Breast epithelium (tissue), 4 donors: Measurements from ENCODE around the gene TBC1D9B. TPM values are rescaled to one million over a fixed set of nuclear protein-coding genes. Genes with fewer than 3 reads are reported as not detected.

Source experiments
- DNase-seq, 2 donors: peaks; one replicate each; pipeline ENCODE4 v3.0.0-alpha.2; 2019; ENCODE audit warnings: low spot score in 2 of 2
- H3K27ac ChIP-seq, 2 donors: fragments of 200-600 bp; sonication (generic) in 1 of 2; one replicate each; pipeline ENCODE4 v1.5.1; 2016 to 2019; ENCODE audit warnings: mild to moderate bottlenecking in 1 of 2
- H3K27me3 ChIP-seq, 2 donors: fragments of 200-600 bp; sonication (generic) in 1 of 2; one replicate each; pipeline versions ENCODE4 v1.5.1 to v1.6.0; 2017 to 2019; ENCODE audit warnings: control low read depth in 1 of 2, mild to moderate bottlenecking in 1 of 2
- H3K36me3 ChIP-seq: fragments of 200-600 bp; one replicate; pipeline ENCODE4 v1.5.1; 2019
- H3K4me1 ChIP-seq, 2 donors: fragments of 200-600 bp; sonication (generic); one replicate each; pipeline ENCODE4 v1.5.1; 2016 to 2019; ENCODE audit warnings: control low read depth in 1 of 2
- H3K4me3 ChIP-seq, 3 donors: fragments of 200-600 bp; sonication (generic); 1 replicate in 2 of 3; 2 replicates in 1 of 3; pipeline ENCODE4 v1.5.1; 2016 to 2019; ENCODE audit warnings: mild to moderate bottlenecking in 3 of 3, moderate library complexity in 2 of 3
- H3K9me3 ChIP-seq, 2 donors: fragments of 200-600 bp; sonication (generic) in 1 of 2; one replicate each; pipeline ENCODE4 v1.5.1; 2016 to 2019; ENCODE audit warnings: control low read depth in 1 of 2
- POLR2A ChIP-seq: fragments of 450-650 bp; IDR thresholded peaks from one replicate; pipeline ENCODE4 v1.6.1; 2016; ENCODE audit warnings: antibody characterized with exemption, mild to moderate bottlenecking, moderate library complexity
- POLR2AphosphoS5 ChIP-seq, 3 donors: sonication (generic); formaldehyde crosslinking; IDR thresholded peaks; one replicate each; pipeline ENCODE4 v1.6.1; 2017; ENCODE audit warnings: antibody characterized with exemption in 3 of 3
- intact Hi-C: fragments of 100-400 bp; cut with DNase I; formaldehyde crosslinking; loops from one replicate; pipeline ENCODE4 v1.15.1; 2023; ENCODE audit warnings: low total_unique reads
- total RNA-seq, 3 donors: library from RNA; depleted of rRNA; stranded (reverse); fragments of >200 nt; gene quantifications; one replicate each; pipeline ENCODE4 v1.1.0, GENCODE V29; 2016
- TF ChIP-seq, protein P1 (sequence below), 3 donors: fragments of 450-650 bp; IDR thresholded peaks; one replicate each; pipeline ENCODE4 v1.5.1; 2016 to 2017; ENCODE audit warnings: antibody characterized with exemption in 3 of 3, mild to moderate bottlenecking in 3 of 3, moderate library complexity in 3 of 3

The TBC1D9B gene
- total RNA-seq, 3 donors from 2014 or later: 73.5 to 143 (median 105) TPM

DNA sequence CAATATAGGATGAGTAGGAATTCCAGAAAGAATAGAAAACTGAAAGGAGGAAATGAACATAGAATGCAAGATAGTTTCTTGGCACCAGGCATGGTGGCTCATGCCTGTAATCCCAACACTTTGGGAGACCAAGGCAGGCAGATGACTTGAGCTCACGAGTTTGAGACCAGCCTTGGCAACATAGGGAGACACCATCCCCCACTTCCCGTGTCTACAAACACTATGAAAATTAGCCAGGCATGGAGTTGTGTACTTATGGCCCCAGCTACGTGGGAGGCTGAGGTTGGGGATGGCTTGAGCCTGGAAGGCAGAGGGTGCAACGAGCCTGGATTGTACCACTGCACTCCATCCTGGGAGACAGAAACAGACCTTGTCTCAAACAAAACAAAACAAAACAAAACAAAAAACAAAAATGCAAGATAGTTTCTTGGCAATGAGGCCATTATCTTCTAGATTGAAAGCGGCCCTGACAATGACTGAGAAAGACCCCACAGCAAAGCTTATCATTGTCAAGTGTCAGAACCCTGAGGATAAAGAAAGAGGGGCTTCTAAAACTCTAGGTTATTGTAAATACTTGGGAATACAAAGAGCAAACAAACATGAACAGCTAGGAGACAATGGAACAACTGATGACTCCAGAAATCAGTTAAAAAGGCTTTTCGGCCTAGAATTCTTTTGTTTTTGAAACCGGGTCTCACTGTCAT, 77.8 kb downstream of the TBC1D9B start:
- H3K4me3 ChIP-seq: no peak overlapping the region
- H3K4me1 ChIP-seq: peaks cover 0 to 5% of the 10 kb centered on the region in 2 donors
- no peaks in the 10 kb centered on the region for H3K27me3 ChIP-seq
- no peak for TF ChIP-seq POLR2AphosphoS5 (IDR thresholded peaks at IDR 0.05)
- TF ChIP-seq POLR2A: no peak
- H3K27ac ChIP-seq: no peak overlapping the region
- intact Hi-C loops: no loop called here
- H3K9me3 ChIP-seq: no peaks in the 10 kb centered on the region
- H3K36me3 ChIP-seq: peaks cover 27% of the 10 kb centered on the region
- DNase-seq: no peak

DNA sequence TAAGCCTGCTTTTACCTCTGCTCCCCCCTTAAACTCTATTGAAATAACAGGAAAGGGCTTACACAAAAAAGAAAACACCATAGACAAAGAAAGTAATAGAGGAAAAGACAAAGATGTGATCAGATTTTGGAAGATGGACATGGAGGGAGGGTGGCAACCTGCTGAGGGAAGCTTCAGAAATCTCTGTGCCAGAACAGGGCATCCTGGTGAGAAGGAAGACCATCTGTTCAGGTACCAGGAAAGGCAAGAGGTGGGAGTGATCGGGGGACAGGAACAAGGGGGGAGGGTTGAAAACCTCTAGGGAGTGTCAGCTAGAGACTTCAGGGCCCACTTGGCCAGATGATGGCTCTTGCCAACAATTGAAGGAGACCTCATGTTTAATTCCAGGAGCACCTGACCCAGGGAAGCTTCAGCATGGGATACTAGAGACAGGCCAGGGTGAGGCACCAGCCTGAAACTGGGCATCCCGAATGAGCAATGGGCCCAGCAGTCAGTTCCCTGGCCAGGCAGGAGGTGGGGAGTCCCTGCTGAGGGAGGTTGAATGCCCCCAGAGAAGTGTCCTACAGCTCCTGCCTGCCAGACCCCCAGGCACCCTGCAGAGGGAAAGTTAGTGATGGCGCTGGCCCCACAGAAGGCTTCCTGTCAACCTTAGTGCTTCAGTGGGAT, 78.8 kb downstream of the TBC1D9B start:
- DNase-seq: no peak
- H3K36me3 ChIP-seq: peaks cover 35% of the 10 kb centered on the region
- no peak for TF ChIP-seq POLR2A
- TF ChIP-seq, protein P1, sequence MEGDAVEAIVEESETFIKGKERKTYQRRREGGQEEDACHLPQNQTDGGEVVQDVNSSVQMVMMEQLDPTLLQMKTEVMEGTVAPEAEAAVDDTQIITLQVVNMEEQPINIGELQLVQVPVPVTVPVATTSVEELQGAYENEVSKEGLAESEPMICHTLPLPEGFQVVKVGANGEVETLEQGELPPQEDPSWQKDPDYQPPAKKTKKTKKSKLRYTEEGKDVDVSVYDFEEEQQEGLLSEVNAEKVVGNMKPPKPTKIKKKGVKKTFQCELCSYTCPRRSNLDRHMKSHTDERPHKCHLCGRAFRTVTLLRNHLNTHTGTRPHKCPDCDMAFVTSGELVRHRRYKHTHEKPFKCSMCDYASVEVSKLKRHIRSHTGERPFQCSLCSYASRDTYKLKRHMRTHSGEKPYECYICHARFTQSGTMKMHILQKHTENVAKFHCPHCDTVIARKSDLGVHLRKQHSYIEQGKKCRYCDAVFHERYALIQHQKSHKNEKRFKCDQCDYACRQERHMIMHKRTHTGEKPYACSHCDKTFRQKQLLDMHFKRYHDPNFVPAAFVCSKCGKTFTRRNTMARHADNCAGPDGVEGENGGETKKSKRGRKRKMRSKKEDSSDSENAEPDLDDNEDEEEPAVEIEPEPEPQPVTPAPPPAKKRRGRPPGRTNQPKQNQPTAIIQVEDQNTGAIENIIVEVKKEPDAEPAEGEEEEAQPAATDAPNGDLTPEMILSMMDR (IDR thresholded peaks at IDR 0.05): no peak
- TF ChIP-seq POLR2AphosphoS5 (IDR thresholded peaks at IDR 0.05): no peak
- H3K4me1 ChIP-seq: peaks cover 0 to 5% of the 10 kb centered on the region in 2 donors
- intact Hi-C loops: no loop called here
- no peak overlapping the region for H3K4me3 ChIP-seq
- H3K27me3 ChIP-seq: no peaks in the 10 kb centered on the region
- no peaks in the 10 kb centered on the region for H3K9me3 ChIP-seq
- peak overlapping the region; percentile 1 to 64 for H3K27ac ChIP-seq

DNA sequence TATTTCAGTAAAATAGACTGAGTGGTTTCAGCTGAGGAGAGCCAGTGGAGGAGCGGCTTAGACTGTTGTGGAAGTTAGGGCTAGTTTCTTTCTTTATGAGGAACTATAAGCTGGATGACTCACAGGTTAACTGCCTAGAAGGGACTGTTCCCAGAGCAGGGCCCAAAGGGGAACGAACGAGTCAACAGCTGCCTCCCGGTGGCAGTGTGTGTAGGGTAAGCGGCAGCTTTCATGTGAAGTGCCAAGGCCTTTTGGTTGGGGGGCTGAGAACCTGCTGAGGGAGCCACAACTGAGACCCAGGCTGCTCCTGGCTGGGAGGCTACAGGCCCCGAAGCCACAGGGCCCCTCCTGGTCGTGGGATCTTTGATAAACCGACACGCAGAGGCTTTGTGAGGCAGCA, 80.0 kb downstream of the TBC1D9B start:
- intact Hi-C loops: no loop called here
- H3K4me3 ChIP-seq: no peak overlapping the region
- DNase-seq: no peak
- TF ChIP-seq POLR2AphosphoS5 (IDR thresholded peaks at IDR 0.05): no peak
- TF ChIP-seq, protein P1 (IDR thresholded peaks at IDR 0.05): no peak
- TF ChIP-seq POLR2A: no peak
- no peaks in the 10 kb centered on the region for H3K9me3 ChIP-seq
- H3K27me3 ChIP-seq: no peaks in the 10 kb centered on the region
- H3K36me3 ChIP-seq: peaks cover 28% of the 10 kb centered on the region
- H3K27ac ChIP-seq: no peak overlapping the region
- H3K4me1 ChIP-seq: peaks cover 0 to 9% of the 10 kb centered on the region in 2 donors

DNA sequence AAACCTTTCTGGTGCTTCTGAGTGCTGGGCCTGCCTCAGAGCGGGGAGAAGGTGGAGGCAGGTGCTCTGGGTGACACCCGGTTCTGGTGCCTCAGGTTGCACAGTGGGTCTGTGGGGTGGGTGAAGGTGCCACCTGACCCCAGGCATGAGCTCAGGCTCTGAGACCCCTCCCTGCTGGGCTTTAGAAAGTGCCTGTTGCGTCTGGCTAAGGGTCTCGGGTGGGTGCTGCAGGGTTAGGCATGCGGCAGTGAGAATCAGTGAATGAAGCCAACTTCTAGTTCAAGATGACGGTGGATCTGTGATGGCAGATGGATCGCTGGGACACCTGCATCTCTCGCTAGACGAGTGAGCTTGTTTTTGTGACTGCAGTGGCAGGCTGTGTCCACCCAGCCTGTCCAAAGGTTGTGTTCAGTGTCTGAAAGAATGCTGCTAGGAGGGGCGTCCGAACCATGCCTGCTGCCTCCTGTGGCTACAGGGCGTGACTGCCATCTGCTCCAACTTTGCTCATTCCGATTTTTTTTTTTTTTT, 82.0 kb downstream of the TBC1D9B start:
- Histone ChIP-seq H3K36me3 (peaks cover 20% of the 10 kb centered on the region), H3K4me1 (peaks cover 3 to 15% of the 10 kb centered on the region in 2 donors), H3K27me3 (no peaks in the 10 kb centered on the region), H3K4me3 (peak overlapping the region in 1 of 3 donors; percentile 2), H3K27ac (no peak overlapping the region), H3K9me3 (no peaks in the 10 kb centered on the region)
- TF ChIP-seq POLR2A: no peak
- TF ChIP-seq, protein P1 (IDR thresholded peaks at IDR 0.05): no peak
- TF ChIP-seq POLR2AphosphoS5 (IDR thresholded peaks at IDR 0.05): no peak
- intact Hi-C loops: no loop called here
- DNase-seq: no peak

DNA sequence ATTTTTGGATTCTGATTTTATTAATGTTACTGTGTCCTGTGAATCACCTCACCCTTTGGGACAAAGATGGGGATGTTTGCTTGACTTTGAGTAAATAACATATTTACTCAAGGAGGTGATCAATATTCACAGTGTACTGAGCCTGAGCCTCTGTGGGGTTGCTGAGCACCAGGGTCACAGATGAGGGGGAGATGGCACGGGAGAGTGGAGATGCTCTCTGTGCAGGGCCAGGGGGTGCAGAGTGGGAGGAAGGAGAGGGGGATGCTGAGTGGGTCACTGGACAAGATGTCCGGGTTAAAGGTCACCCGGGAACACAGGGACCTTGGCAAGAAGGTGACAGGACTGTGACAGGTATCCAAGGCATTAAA, 83.0 kb downstream of the TBC1D9B start:
- H3K27ac ChIP-seq: peak overlapping the region; percentile 11 to 41
- intact Hi-C loops: no loop called here
- DNase-seq: no peak
- no peaks in the 10 kb centered on the region for H3K9me3 ChIP-seq
- H3K27me3 ChIP-seq: no peaks in the 10 kb centered on the region
- TF ChIP-seq, protein P1 (IDR thresholded peaks at IDR 0.05): no peak
- no peak for TF ChIP-seq POLR2AphosphoS5 (IDR thresholded peaks at IDR 0.05)
- no peak for TF ChIP-seq POLR2A
- H3K4me1 ChIP-seq: peaks cover 6 to 21% of the 10 kb centered on the region in 2 donors
- H3K36me3 ChIP-seq: peaks cover 20% of the 10 kb centered on the region
- peak overlapping the region in 1 of 3 donors; percentile 94 for H3K4me3 ChIP-seq
